Left kidney (tissue), 2 donors: Measurements from ENCODE around the gene GNE. TPM values are rescaled to one million over a fixed set of nuclear protein-coding genes. Genes with fewer than 3 reads are reported as not detected.

Experiments used
- DNase-seq: peaks from one replicate; pipeline ENCODE4 v3.0.0-alpha.2; 2013
- polyA plus RNA-seq: library from polyadenylated mRNA; unstranded; fragments of 120-200 nt; gene quantifications from one replicate; pipeline ENCODE4 v1.2.1, GENCODE V29; 2013; ENCODE audit not compliant: insufficient read length

The GNE gene
- polyA plus RNA-seq, 1 donor = 21.5 TPM

- DNase-seq = no peak
Measured at GRCh38 chr9:36169166-36169565, 89.1 kb downstream of the GNE start, which contains the start of gene CCIN. CCIN (plus strand) TSS chr9:36169388; CDS start chr9:36169503, 115 bp downstream.

DNA sequence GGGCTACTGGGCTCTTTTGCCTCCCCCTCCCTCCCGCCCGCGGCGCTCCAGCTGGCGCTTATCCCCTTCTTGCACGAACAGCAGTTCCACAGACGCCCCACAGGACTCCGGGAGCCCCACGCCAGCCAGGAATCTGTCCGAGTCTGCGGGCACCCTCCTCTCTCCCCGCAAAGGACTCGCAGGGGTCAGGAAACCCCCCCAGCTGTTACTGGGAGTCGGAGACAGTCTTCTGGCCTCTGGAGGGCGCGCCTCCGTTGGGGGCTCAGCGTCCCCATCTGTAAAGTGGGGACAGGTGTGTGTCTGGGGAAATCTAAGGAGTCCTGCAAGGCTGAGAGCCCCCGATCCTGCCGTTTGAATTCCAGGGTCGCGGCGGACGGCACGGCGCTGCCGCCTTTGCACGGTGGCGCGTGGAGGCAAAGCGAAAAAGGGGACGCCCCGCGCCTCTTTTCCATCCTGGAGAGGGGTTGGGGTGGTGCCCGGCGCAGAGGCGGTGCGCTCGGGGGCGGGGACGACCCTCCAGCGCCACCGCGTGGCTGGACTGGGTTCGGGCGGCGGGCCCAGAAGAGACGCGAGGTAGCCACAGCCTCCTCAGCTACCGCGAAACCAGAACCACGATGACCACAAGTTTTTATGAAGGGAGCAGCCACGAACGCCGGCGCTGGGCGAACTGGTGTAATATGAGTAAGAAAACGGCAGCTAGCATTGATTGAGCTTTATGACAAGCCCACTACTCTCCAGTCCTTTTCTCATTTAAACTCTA, 91.9 kb downstream of the GNE start:
- no peak for DNase-seq

GRCh38 chr9:36165826-36166167, 92.5 kb downstream of the GNE start:
- no peak for DNase-seq

GRCh38 chr9:36164989-36165388, 93.3 kb downstream of the GNE start:
- DNase-seq = no peak

Other genes with a start within 250 kb of the GNE start
- 30.0 TPM for gene RECK, start 221.5 kb downstream of the GNE start, polyA plus RNA-seq
- gene GLIPR2, start 121.7 kb downstream of the GNE start, polyA plus RNA-seq = 39.3 TPM
- 0.42 TPM for gene CCIN, start 89.1 kb downstream of the GNE start, polyA plus RNA-seq
- gene CLTA, start 67.5 kb downstream of the GNE start, polyA plus RNA-seq = 257 TPM
- gene RNF38, start 141.8 kb upstream of the GNE start, polyA plus RNA-seq = 56.3 TPM